ENCODE measurements around the gene FNDC8. TPM values are rescaled to one million over a fixed set of nuclear protein-coding genes. Genes with fewer than 3 reads are reported as not detected.

Gene FNDC8
- total RNA-seq, 1 experiment from 2014 or later, result not detected

GRCh38 chr17:35146214-35146833 lies 24.9 kb downstream of the FNDC8 start:
- Histone ChIP-seq H2AFZ (ENCODE audit: low read length) (no peak overlapping the region), H3K9ac (ENCODE audit: low read length) (no peak overlapping the region), H3K27me3 (ENCODE audit: low read length) (no peaks in the 10 kb centered on the region), H3K9me2 (replicated peaks; ENCODE audit: low read length) (no peaks in the 10 kb centered on the region), H3K36me3 (ENCODE audit: low read depth, low read length) (no peaks in the 10 kb centered on the region), H3K27ac (ENCODE audit: low read length) (no peak overlapping the region), H3K9me3 (ENCODE audit: low read length) (no peaks in the 10 kb centered on the region), H3K4me1 (ENCODE audit: insufficient read depth, low read length) (no peaks in the 10 kb centered on the region), H3K4me3 (ENCODE audit: low read length) (no peak overlapping the region), H3K4me2 (ENCODE audit: low read length) (no peak overlapping the region), H4K20me1 (ENCODE audit: low read length) (no peaks in the 10 kb centered on the region), H3F3A (ENCODE audit: low read length, unreplicated experiment) (no peaks in the 10 kb centered on the region), H3K79me2 (ENCODE audit: low read length) (peaks cover 8% of the 10 kb centered on the region)
- TF ChIP-seq EZH2 (IDR thresholded peaks at IDR 0.05; ENCODE audit: low read length, unreplicated experiment) (no peak), EZH2phosphoT487 (IDR thresholded peaks at IDR 0.05; ENCODE audit: borderline replicate concordance, low read length) (no peak), CTCF (conservative IDR thresholded peaks at IDR 0.05; ENCODE audit: low read depth, low read length) (no peak)
- CTCF ChIA-PET, result no interaction called here
- DNase-seq (no peak), ATAC-seq (no peak)
- intact Hi-C loops (cut with micrococcal nuclease), result no loop called here
- BruUV-seq (replicated peaks), result no TSS peak
- POLR2A ChIA-PET (ENCODE audit: unreplicated experiment), result no interaction called here

DNA sequence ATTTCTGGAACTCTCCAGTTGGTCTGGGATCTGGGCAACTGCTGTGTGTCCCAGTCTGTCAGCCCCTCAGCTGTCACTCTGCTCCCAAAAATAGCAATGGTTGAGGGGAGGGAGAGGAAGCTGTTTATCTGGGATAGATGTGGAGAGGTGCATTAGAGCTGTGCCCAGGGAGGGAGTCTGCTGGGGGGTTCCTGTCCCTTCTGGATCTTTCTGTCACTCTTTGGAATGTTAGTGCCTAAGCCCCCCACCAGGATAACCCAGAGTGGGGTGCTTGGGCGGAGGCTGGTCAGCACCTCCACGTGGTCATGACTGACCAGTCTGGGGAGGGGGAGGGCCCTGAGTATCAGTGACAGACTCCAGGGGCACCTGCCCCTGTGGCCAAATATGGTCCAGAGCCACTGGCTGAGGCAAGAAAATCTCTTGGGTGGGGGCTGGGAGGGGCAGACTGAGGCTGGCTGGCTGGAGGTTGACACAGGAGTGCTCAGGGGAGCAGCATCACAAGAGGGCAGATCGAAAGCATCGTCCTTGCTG lies 26.0 kb downstream of the FNDC8 start, which contains the start of gene UNC45B:
Gene UNC45B, plus strand, starts transcription at position 443 of the 531 bp plus-strand sequence. CDS start 447 bp downstream, outside the sequence.
- Histone ChIP-seq H3K4me1 (ENCODE audit: insufficient read depth, low read length) (no peaks in the 10 kb centered on the region), H3K27ac (ENCODE audit: low read length) (no peak within 1 kb of the TSS), H3K9me2 (replicated peaks; ENCODE audit: low read length) (no peaks in the 10 kb centered on the region), H3K9ac (ENCODE audit: low read length) (no peak within 1 kb of the TSS), H3K4me3 (ENCODE audit: low read length) (no peak within 1 kb of the TSS), H4K20me1 (ENCODE audit: low read length) (no peaks in the 10 kb centered on the region), H2AFZ (ENCODE audit: low read length) (no peak within 1 kb of the TSS), H3K4me2 (ENCODE audit: low read length) (no peak within 1 kb of the TSS), H3K79me2 (ENCODE audit: low read length) (no peaks in the 10 kb centered on the region), H3K27me3 (ENCODE audit: low read length) (no peaks in the 10 kb centered on the region), H3K9me3 (ENCODE audit: low read length) (no peaks in the 10 kb centered on the region), H3K36me3 (ENCODE audit: low read depth, low read length) (no peaks in the 10 kb centered on the region), H3F3A (ENCODE audit: low read length, unreplicated experiment) (no peaks in the 10 kb centered on the region)
- ChIA-PET CTCF (no interaction called here), POLR2A (ENCODE audit: unreplicated experiment) (no interaction called here)
- no peak for DNase-seq
- no peak for TF ChIP-seq EZH2 (IDR thresholded peaks at IDR 0.05; ENCODE audit: low read length, unreplicated experiment)
- TF ChIP-seq EZH2phosphoT487 (IDR thresholded peaks at IDR 0.05; ENCODE audit: borderline replicate concordance, low read length), result no peak
- TF ChIP-seq CTCF (conservative IDR thresholded peaks at IDR 0.05; ENCODE audit: low read depth, low read length), result no peak
- intact Hi-C loops (cut with micrococcal nuclease), result no loop called here
- BruUV-seq (replicated peaks), result no TSS peak
- no peak for ATAC-seq

DNA sequence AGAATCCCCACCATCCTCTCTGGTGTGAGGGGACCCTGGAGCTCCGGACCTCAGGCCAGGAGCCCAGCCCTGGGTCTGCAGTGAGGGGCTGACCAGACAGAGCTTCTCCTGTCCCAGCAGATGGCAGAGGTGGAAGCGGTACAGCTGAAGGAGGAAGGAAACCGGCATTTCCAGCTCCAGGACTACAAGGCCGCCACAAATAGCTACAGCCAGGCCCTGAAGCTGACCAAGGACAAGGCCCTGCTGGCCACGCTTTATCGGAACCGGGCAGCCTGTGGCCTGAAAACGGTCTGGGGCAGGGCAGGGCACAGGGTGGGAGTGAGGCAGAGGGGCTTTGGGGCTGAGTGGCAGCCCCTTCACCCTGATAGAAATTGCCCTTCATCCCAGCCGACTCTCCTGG lies 26.7 kb downstream of the FNDC8 start:
- ChIA-PET CTCF (interaction anchor here (0.6 kb wide), 1 partner anchor 20 kb away, joined by 3 read pairs; no protein-coding TSS in a partner anchor), POLR2A (ENCODE audit: unreplicated experiment) (no interaction called here)
- H3K9ac ChIP-seq (ENCODE audit: low read length), result no peak overlapping the region
- H3K27ac ChIP-seq (ENCODE audit: low read length), result no peak overlapping the region
- TF ChIP-seq EZH2phosphoT487 (IDR thresholded peaks at IDR 0.05; ENCODE audit: borderline replicate concordance, low read length), result no peak
- no peak for TF ChIP-seq EZH2 (IDR thresholded peaks at IDR 0.05; ENCODE audit: low read length, unreplicated experiment)
- TF ChIP-seq CTCF (conservative IDR thresholded peaks at IDR 0.05; ENCODE audit: low read depth, low read length), result no peak
- no peak overlapping the region for H3K4me2 ChIP-seq (ENCODE audit: low read length)
- H3F3A ChIP-seq (ENCODE audit: low read length, unreplicated experiment), result no peaks in the 10 kb centered on the region
- no peaks in the 10 kb centered on the region for H4K20me1 ChIP-seq (ENCODE audit: low read length)
- no peak for ATAC-seq
- H3K9me2 ChIP-seq (replicated peaks; ENCODE audit: low read length), result no peaks in the 10 kb centered on the region
- no peak overlapping the region for H2AFZ ChIP-seq (ENCODE audit: low read length)
- no peaks in the 10 kb centered on the region for H3K27me3 ChIP-seq (ENCODE audit: low read length)
- no peak for DNase-seq
- 0 out of 2 replicates have a peak, but pooled peaks cover 4% of the 10 kb centered on the region for H3K4me1 ChIP-seq (ENCODE audit: insufficient read depth, low read length)
- no peak overlapping the region for H3K4me3 ChIP-seq (ENCODE audit: low read length)
- H3K9me3 ChIP-seq (ENCODE audit: low read length), result no peaks in the 10 kb centered on the region
- H3K36me3 ChIP-seq (ENCODE audit: low read depth, low read length), result no peaks in the 10 kb centered on the region
- no TSS peak for BruUV-seq (replicated peaks)
- no peaks in the 10 kb centered on the region for H3K79me2 ChIP-seq (ENCODE audit: low read length)
- intact Hi-C loops (cut with micrococcal nuclease), result no loop called here

Measured in PC-3 (cell line).